Uterus (tissue), 2 donors: ENCODE measurements around the gene STOML1.

ENCODE experiments used
- CTCF ChIP-seq, 4 experiments: fragments of 200-600 bp in 2 of 4; fragments of 450-650 bp in 2 of 4; sonication (generic) in 2 of 4; IDR thresholded peaks; one replicate each; pipeline ENCODE4 v1.5.1; 2016 to 2019; ENCODE audit warnings: antibody characterized with exemption in 4 of 4, mild to moderate bottlenecking in 2 of 4, moderate library complexity in 1 of 4
- POLR2A ChIP-seq, 2 donors: fragments of 450-650 bp; IDR thresholded peaks; one replicate each; pipeline ENCODE4 v1.6.1; 2016; ENCODE audit warnings: antibody characterized with exemption in 2 of 2, mild to moderate bottlenecking in 1 of 2, moderate library complexity in 1 of 2

- TF ChIP-seq CTCF (IDR thresholded peaks at IDR 0.05): no peak
- TF ChIP-seq POLR2A (IDR thresholded peaks at IDR 0.05): no peak
Measured at GRCh38 chr15:73987681-73988444, 4.2 kb downstream of the STOML1 start.
